Stimulated activated CD8-positive, alpha-beta memory T cell treated with anti-CD3 and anti-CD28 coated beads, Interleukin-12 subunit alpha, Interleukin-12 subunit beta, amount 100 ng/mL, for 4 hours (primary cell): Measurements from ENCODE around the gene ZEB1.
"Not testable (repeated sequence)": the region's sequence is repeated elsewhere in the genome, so short reads cannot be mapped to it uniquely, and the experiment has no call there.

Source experiments
- DNase-seq: peaks from one replicate; pipeline ENCODE4 v3.0.0-alpha.2; 2020; ENCODE audit warnings: low read depth

ZEB1 gene

DNA sequence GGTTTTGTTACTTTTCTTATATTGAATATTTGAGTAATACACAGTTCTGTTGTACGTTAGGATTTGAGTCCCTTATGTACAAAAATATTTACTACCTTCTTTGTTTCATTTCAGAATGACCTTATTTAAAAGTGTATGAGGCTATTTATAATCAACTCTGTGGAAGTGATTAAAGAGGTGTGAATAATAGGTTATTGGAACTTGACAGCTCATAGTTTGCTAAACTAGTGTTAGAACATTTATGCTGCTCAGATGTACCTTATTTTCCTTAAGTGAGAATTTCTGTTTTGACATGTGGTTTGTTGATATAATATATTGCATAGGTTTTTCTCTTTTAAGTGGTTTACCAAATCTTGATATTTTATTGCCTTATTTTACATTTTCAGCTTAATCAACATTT, 105.5 kb downstream of the ZEB1 start:
- no peak for DNase-seq

DNA sequence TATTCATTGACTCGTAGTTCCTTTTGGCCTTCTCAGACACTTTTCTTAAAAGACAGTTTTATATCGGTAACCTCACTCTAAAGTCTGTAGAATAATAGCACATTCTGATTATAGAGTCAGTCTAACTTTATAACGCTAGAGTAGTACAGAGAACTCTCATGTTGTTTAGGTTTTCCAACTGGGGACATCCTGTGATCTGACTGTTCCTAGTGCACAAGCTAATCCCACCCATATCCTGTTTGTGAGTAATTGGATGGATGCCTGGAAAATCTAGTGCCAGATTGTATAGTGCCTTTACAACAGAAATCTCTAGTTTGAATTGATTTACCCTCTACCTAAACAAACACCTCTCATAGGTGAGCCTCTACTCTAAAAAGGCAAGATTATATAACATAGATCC, 107.4 kb downstream of the ZEB1 start:
- no peak for DNase-seq

DNA sequence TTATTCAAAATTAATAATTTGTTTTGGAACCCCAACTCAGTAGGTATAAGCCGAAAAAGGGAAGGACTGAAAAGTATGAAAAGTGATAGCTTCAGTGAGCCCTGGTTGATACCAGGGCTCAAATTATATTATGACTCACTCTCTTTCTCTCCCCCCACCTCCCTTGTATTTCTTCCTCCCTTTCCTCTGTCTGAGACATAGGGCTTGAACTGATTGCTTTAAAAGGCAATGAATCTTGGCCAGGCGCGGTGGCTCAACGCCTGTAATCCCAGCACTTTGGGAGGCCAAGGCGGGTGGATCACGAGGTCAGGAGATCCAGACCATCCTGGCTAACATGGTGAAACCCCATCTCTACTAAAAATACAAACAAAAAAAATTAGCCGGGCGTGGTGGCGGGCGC, 108.3 kb downstream of the ZEB1 start:
- DNase-seq: not testable (repeated sequence)

DNA sequence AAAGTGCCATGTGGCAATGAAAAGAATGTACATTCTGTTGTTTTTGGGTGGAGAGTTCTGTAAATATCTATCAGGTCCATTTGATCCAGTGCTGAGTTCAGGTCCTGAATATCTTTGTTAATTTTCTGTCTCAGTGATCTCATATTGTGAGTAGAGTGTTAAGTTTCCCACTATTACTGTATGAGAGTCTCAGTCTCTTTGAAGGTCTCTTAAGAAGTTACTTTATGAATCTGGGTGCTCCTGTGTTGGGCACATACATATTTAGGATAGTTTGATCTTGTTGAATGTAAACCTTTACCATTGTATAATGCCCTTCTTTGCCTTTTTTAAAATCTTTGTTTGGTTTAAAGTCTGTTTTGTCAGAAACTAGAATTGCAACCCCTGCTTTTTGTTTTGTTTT, 109.5 kb downstream of the ZEB1 start:
- not testable (repeated sequence) for DNase-seq

DNA sequence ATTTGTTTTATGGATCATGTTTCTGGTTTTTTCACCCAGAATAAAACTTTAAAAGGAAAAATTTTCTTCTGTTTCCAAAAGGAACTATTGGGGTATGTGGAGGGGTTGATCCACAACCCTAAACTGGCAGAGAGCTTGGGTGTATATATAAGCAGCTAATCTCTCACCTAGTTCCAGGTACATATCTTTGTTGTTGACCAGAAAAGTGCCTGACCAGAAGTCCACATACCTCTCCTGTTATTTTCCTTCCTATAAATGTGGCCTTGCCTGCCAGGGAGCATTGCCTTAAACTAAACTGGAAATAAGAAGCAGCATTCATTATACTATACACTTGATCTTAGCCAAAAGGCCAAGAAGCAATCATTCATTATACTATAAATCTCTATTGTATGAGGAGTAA, 112.0 kb downstream of the ZEB1 start:
- DNase-seq: no peak

DNA sequence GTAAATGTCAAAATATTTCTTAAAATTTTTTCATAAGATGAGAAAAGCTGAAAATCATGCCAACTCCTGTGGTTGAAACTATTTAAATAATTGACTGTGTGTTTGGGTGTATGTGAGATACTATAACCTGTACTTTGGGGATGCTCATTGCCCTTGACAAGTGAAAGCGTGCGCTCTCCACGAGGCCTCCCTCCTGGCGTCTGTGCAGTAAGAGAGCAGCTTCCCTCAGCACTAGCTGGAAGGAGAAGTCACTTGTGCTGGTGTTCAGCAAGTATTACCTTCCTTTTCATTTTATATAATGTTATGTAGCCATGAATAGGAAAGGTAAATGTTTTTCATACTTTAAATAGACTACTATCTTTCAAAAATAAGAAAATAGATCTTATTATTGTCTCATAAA, 118.9 kb downstream of the ZEB1 start:
- no peak for DNase-seq

DNA sequence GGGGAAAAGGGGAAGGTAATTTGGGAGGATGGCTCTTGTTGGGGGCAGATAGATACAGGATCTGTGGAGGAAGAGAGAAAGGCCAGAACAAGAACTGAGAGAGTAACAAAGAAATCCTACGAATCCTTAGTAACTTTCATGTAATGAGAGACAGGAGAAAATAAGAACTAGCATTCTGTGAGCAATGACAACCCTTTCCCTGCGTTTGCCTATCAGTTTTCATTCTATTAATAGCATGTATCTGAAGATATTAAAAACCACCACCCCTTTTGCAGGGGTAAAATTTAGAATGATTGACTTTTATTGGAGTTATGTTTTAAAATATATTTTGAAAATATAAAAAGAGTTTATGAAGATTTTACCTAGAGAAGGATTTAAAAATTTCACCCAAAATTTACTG, 132.8 kb downstream of the ZEB1 start:
- no peak for DNase-seq

DNA sequence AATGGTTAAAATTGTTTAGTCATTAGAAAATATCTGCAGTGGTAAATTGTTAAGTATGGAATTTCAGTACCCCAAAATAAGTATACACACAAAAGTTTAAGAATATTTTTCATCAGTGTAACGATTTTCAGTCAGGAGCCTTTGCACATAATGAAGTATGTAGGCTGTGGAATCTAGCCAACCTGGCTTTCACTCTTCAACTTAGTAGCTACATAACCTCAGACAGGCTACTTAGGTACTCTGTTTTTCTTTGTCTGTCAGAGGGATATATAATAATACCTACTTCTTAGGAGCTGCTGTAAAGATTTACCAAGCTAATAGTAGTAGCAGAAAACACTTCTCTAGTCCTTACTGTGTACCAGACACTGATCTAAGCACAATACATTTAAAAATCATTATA, 137.5 kb downstream of the ZEB1 start:
- DNase-seq: no peak

DNA sequence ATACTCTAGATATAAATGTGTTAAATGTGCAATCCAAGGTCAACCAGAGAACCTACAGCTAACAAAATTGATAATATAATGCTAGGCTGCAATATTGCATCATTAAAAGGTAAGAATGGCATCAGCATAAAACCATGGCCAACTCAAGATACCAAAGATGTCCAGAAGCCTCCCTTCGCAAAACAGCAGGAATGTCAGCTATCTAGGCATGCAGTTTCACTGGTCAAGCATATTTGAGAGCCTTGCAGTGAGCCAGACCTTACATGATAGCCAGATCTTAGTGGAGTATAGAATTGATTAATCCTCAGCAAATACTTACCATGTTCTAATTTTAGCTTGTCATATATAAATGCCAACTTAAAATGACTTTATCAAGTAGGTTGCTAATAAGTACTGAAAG, 138.8 kb downstream of the ZEB1 start:
- DNase-seq: no peak

DNA sequence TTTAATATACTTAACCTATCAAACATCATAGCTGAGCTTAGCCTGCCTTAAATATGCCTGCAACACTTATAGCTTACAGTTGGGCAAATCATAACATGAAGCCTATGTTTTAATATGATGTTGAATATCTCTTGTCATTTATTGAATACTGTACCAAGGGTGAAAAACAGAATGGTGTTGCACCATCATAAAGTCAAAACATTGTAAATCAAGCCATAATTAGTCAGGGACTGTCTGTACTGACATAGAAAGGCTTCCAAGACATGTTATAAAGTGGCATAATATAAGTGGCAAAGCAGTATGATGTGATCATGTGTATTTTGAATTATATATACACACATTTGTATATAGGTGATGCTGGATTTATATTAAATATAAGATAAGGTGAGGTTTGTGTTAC, 140.0 kb downstream of the ZEB1 start:
- no peak for DNase-seq

DNA sequence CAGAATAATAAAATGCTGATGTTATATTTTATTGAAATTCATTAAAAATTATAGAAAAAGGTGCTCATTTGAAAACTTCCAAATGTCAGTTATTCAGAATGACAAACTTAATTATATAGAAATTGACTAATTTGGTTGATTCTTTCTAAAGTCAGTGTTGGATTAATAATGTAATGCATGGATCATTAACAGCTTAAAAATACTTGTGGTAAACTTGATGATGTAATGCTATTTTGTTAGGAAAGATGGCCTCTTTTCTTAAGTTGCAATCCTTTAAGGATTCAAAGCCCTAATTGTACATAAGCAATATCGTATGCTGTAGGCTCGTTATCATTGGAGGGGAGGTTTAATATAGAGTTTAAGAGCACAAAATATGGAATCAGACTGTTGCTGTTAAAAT, 141.2 kb downstream of the ZEB1 start:
- DNase-seq: no peak

DNA sequence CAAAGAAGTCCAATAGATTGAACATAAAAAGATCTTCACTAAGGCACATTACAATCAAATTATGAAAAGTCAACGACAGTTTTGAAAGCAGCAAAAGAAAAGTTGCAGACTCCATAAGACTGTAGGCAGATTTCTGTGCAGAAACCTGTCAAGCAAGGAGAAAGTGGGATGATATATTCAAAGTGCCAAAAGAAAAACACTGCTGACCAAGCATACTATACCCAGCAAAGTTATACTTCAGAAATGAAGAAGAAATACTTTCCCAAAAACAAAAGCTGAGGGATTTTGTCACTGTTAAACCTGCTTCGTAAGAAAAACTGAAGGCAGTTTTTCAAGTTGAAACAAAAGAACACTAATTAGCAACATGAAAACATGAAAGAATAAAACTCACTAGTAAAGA, 145.5 kb downstream of the ZEB1 start:
- no peak for DNase-seq

DNA sequence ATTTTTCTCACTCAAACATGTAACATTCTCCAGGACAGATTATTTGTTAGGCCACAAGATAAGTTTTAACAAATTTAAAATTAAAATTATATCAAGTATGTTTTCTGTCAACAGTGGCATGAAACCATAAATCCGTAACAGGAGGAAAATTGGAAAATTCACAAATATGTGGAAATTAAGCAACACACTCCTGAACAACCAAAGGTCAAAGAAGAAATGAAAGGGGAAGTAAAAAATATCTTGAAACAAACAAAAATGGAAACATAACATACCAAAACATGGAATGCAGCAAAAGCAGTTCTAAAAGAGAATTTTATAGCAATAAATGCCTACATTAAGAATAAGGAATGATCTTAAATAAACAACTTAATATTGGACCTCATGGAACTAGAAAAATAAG, 147.3 kb downstream of the ZEB1 start:
- DNase-seq: no peak

DNA sequence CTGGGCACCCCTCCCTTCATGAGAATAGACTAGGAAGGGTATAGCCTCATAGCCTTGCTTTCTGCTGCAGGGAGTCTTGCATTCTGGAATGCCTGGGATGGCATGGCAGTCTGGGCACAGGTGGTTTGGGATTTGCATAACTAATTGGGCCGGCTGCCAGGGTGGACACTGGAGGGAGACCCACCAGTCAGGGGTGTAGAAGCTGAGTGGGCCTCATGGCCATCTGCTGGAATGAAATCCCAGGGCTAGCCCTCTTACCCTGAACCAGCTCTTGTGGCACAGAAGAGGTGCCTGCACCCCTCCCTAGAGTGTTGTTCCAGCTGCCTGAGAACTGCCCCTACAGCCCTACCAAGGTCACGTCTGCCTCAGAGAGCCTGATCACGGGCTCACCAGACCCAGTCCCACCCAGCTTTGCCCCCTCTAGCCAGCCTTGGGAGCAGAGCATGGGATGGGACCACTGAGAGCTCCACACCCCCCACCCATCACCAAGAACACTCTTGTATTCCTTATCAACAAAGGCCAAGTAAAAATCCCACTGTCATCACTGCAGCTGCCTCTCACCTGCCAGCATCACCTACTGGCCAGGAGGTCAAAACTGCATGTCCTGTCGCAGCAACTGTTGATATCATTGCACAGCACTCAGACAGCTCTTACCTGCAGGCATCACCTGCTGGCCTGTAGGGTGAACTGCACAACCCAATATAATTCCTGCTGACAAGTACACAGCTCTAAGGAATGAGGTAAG, 148.9 kb downstream of the ZEB1 start:
- no peak for DNase-seq

DNA sequence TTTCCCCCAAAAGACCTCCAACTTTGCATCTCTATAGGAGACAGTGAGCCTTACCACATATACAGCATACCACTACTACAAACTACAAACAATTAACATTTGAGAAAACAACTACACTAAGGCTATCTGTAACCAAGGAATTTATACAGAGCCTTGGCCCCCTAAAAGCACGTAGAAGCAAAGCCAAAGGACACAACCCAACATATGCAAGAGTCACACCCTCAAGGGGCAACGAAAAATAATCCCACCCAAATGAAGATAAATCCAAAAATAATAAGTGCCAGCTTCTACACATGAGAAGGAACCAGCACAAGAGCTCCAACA, 149.5 kb downstream of the ZEB1 start:
- DNase-seq: no peak

DNA sequence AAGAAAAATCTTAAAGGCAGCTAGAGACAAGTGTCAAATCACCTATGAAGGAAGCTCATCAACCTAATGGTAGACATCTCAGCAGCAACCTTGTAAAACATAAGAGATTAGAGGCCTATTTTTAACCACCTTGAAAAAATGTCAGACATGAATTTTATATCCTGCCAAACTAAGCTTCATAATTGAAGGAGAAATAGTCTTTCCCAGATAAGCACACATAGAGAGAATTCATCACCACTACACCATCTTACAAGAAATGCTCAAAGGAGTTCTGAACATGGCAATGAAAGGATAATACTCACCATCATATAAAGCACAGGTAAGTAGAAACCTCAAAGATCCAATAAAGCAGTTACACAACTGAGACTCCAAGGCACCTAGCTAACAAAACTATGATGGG, 156.5 kb downstream of the ZEB1 start:
- DNase-seq: no peak

DNA sequence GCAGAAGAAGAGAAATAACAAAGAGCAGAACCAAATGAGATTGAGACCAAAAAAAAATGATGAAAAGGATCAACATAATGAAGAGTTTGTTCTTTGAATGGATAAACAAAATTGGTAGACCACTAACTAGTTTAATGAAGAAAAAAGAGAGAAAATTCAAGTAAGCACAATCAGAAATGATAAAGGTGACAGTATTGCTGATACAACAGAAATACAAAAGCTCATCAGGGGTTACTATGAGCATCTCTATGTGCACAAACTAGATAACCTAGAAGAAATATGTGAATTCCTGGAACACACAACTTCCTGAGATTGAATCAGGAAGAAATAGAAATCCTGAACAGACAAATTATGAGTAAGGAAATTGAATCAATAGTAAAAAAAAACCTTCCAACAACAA, 157.1 kb downstream of the ZEB1 start:
- no peak for DNase-seq

DNA sequence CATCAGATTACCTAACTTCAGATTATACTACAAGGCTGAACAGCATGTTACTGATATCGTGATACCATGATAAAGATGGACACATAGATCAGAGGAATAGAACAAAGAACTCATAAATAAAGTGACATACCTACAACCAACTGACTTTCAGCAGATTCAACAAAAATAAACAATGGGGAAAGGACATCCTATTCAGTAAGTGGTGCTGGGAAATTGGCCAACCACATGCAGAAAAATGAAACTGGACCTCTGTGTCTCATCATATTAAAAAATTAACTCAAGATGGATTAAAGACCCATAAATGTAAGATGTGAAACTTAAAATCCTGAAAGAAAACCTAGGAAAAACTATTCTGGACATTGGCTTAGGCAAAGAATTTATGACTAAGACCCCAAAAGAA, 158.6 kb downstream of the ZEB1 start:
- no peak for DNase-seq

DNA sequence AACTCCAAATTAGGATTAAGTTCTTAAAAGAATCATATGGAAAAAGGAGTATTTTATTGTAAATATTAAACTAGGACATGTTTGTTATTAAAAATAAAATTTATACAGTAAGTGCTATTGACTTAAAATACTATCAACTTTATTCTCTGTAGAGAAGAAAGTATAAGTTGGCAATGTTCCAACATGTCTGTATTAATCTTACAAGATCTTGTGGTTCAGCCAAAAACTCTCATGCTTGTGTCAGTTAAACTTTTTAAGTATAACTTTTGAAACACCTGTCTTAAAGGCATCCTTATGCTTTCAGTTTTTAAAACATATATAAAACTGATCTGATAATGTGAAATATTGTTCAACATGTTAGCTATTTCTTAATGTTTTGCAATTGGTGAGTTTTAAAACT, 160.7 kb downstream of the ZEB1 start:
- DNase-seq: no peak

DNA sequence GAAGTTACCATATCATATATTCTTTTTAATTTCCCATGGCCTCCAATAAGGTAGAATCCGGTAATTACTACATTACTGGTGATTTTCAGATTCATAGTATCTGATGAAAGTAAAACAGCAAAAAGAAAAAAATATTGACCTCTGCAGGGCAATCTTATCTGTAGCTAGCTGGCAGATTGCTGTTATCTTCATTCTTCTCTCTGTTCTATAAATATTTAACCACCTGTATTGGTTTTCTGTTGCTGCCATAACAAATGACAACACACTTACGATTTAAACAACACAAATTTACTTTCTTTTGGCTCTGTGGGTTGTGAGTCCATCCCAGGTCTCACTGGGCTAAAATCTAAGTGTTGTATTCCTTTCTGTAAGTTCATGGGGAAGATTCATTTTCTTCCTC, 164.5 kb downstream of the ZEB1 start:
- DNase-seq: no peak

DNA sequence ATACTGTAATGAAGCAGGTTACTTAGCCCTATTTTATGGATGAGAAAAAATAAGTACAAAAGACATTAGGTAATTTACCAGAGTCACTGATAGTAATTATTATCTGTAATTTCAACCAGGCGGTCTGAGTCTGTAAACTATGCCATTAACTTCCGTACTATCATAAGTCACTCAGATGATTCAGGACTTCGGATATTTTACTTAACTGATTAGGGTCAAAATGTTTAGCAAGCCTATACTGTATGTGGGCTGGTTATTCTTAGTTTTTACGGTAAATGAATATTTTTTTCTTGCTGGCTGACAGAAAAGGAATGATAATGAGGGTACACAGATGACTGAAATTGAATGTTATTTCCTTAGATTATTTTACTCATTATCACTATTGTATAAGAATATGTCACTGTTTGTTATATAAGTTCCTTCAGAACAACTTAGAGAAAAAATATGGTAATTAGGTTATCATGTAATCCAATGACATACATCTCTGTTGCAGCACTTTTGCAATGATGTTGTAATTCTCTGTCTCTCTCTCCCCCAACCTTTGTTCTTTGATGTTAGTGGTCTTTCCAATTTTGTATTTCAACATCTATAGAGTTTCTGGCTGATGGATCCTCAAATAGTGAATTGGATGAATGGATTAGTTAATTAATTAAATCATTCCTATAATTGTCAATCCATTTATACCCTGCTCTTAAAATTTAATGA, 165.6 kb downstream of the ZEB1 start:
- DNase-seq: no peak

DNA sequence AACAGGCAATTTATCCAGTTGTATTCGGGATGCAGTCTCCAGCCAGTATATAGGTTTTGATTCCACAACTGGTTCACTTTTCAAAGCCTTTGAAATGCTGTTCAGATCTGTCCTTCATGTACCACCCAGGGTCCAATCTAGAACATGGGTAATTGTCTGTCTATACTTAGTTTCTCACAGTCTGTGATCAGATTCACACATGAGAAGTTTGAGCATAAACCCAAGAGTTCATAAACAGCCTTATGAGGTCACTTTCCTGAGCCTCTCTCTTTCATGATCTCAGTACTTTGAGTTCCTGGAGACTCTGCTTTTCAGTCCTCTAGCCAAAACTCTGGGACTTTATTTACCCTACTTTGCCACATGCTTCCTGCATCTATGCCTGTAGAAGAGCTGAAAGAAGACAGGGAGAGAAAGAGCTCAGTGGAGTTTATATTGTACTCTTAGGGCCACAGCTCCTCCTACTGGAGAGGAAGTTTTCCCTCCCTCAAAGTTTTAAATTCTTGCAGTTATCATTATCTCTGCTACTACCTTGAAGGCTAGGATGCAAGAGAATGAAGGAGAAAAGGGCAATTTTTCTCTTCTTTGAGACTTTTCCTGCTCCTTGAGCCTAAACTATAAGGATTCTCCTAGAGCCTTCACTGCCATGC, 172.0 kb downstream of the ZEB1 start:
- no peak for DNase-seq

DNA sequence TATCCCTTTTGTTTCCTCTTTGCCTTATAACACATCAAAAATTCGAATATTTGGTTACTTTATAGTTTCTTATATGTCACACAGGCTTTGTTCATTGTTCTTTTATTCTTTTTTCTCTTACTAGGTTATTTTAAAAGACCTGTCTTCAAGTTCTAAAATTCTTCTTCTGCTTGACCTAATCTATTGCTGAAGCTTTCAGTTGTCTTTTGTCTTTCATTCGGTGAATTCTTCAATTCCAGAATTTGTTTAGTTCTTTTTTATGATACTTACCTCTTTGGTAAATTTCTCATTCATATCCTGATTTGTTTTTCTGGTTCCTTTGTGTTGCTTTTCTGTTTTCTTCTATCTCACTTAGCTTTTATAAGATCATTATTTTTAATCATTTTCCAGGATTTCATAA, 188.4 kb downstream of the ZEB1 start:
- DNase-seq: no peak

DNA sequence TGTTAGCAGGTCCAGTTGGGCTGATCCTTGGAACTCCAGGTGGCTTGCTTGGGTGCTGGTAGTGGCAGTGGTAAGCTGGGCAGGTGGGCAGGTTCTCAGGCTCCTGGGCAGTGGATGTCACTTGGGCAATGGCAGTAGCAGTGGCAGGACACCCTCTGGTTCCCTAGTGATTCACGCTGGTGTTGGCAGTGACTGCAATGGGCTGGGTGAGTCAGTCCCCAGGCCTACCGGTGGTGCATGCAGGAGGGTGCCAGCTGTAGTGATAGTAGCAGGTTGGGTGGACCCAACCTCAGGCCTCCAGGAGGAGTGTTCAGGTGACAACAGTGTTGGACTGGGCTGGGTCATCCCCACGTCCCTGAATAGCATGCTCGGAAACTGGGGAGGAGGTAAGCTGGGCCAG, 189.2 kb downstream of the ZEB1 start:
- DNase-seq: no peak
